Ovary (tissue), 9 donors: Measurements from ENCODE around the gene SULT1C3. TPM values are rescaled to one million over a fixed set of nuclear protein-coding genes. Genes with fewer than 3 reads are reported as not detected.

Source experiments
- DNase-seq, 5 donors: peaks; one replicate each; pipeline ENCODE4 v3.0.0-alpha.2; 2019 to 2020
- H3K27ac ChIP-seq, 2 donors: fragments of 200-600 bp; one replicate each; pipeline versions ENCODE4 v1.5.1 to v1.8.0; 2019 to 2022
- H3K27me3 ChIP-seq: fragments of 200-600 bp; one replicate; pipeline ENCODE4 v1.8.0; 2022
- H3K36me3 ChIP-seq: fragments of 200-600 bp; sonication (generic); one replicate; pipeline ENCODE4 v1.5.1; 2019
- H3K4me1 ChIP-seq: one replicate; pipeline ENCODE4 v1.8.1; 2013; ENCODE audit warnings: mild to moderate bottlenecking, moderate library complexity; ENCODE audit not compliant: insufficient read depth
- H3K4me3 ChIP-seq: fragments of 200-600 bp; sonication (generic); one replicate; pipeline ENCODE4 v1.5.1; 2017
- H3K9me3 ChIP-seq, 2 donors: fragments of 200-600 bp in 1 of 2; sonication (generic) in 1 of 2; one replicate each; pipeline versions ENCODE4 v1.5.1 to v1.8.1; 2013 to 2019; ENCODE audit warnings: mild to moderate bottlenecking in 1 of 2, moderate library complexity in 1 of 2
- CTCF ChIP-seq, 3 donors: fragments of 450-650 bp in 2 of 3; fragments of 200-600 bp in 1 of 3; IDR thresholded peaks; one replicate each; pipeline versions ENCODE4 v1.5.1 to v1.8.0; 2016 to 2022; ENCODE audit warnings: antibody characterized with exemption in 3 of 3, mild to moderate bottlenecking in 1 of 3
- EP300 ChIP-seq: sonication (generic); formaldehyde crosslinking; IDR thresholded peaks from one replicate; pipeline ENCODE4 v1.6.1; 2017; ENCODE audit warnings: antibody characterized with exemption
- POLR2A ChIP-seq: fragments of 450-650 bp; IDR thresholded peaks from one replicate; pipeline ENCODE4 v1.6.1; 2017; ENCODE audit warnings: antibody characterized with exemption, mild to moderate bottlenecking, moderate library complexity
- WGBS, 3 donors: extraction: QIAGEN DNeasy Blood & Tissue Kit in 1 of 3; methylation state at CpG; one replicate each; pipeline versions ENCODE4 v1.1.5 to v1.1.7; 2013 to 2017; 5-methylcytosine and 5-hydroxymethylcytosine counted together
- intact Hi-C, 4 donors: fragments of 100-400 bp; cut with DNase I; formaldehyde crosslinking; loops; one replicate each; pipeline versions ENCODE4 v1.11.0 to v1.15.1; 2022 to 2023
- polyA plus RNA-seq, 2 donors: library from polyadenylated mRNA; stranded (reverse); fragments of 200-250 nt in 1 of 2; fragments of 350-450 nt in 1 of 2; fragmentation: Illumina TruSeq in 1 of 2; extraction: RNeasy Lipid Tissue Mini Kit (QIAGEN cat#74804) in 1 of 2; gene quantifications; one replicate each; pipeline ENCODE4 v1.2.3, GENCODE V29; 2013 to 2014
- total RNA-seq, 7 donors: library from RNA; depleted of rRNA in 2 of 7; stranded (reverse); fragments of >200 nt in 2 of 7; fragmentation: NEBNext Ultra II Directional in 3 of 7; extraction: Animal tissue kit (Norgen Biotek cat#: 25700) in 3 of 7; gene quantifications; one replicate each; pipeline versions ENCODE4 v1.1.0 to v1.2.4, GENCODE V29; 2016 to 2023
- donor health status: DM: no; HTN: no; CAD: no; lungs with moderate emphysema.
- donor health status: DM: no; HTN: no; CAD: no.
- donor health status: Bipolar disorder and iron deficiency.
- donor health status: DM: yes; HTN: yes; CAD: no.
- donor health status: DM: no; HTN: no; CAD: no.
- donor health status: DM: yes; HTN: yes; CAD: no.

SULT1C3 gene
- total and polyA plus RNA-seq, 9 donors = not detected

GRCh38 chr2:108301558-108301957 lies 61.8 kb downstream of the SULT1C3 start:
- H3K4me1 ChIP-seq = no peaks in the 10 kb centered on the region
- H3K36me3 ChIP-seq = no peaks in the 10 kb centered on the region
- H3K4me3 ChIP-seq = no peak overlapping the region
- intact Hi-C loops = no loop called here
- no peak for TF ChIP-seq CTCF (IDR thresholded peaks at IDR 0.05)
- TF ChIP-seq EP300 = no peak
- TF ChIP-seq POLR2A = no peak
- DNase-seq = no peak
- 88 to 93% (median 89%) methylated on average over 7 of the region's 7 CpGs for WGBS, 3 donors
- no peaks in the 10 kb centered on the region for H3K9me3 ChIP-seq
- no peaks in the 10 kb centered on the region for H3K27me3 ChIP-seq
- H3K27ac ChIP-seq = no peak overlapping the region

- intact Hi-C loops = no loop called here
- TF ChIP-seq EP300 = no peak
- TF ChIP-seq CTCF (IDR thresholded peaks at IDR 0.05) = no peak
- no peak for TF ChIP-seq POLR2A
- no peak overlapping the region for H3K4me3 ChIP-seq
Measured at GRCh38 chr2:108304975-108305374, 65.2 kb downstream of the SULT1C3 start.

DNA sequence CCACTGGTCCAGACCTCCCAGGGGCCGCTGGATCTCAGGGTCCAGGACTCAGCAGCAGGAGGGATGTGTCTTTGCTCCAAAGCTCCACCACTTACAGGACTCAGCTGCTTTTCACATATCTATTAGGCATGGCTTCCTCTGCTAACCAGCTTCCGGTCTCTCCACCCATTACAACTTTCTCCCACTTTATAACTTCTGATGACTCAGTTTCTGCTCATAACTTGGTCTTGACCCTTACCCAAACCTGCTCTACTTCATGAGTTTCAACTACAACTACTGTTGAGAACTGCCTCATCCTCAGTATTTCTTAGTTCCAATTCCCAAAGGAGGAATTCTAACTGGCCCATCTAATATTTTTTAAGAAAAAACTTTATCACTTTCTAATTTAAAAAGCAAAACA lies 66.1 kb downstream of the SULT1C3 start:
- 87 to 92% (median 89%) methylated on average over 2 of the region's 2 CpGs for WGBS, 3 donors
- intact Hi-C loops = no loop called here

More at GRCh38 chr2:108304975-108305374, 65.2 kb downstream of the SULT1C3 start:
- 77 to 86% (median 81%) methylated on average over 2 of the region's 2 CpGs for WGBS, 3 donors
- Histone ChIP-seq H3K4me1 (no peaks in the 10 kb centered on the region), H3K27ac (no peak overlapping the region), H3K27me3 (no peaks in the 10 kb centered on the region), H3K36me3 (no peaks in the 10 kb centered on the region), H3K9me3 (no peaks in the 10 kb centered on the region)
- no peak for DNase-seq

DNA sequence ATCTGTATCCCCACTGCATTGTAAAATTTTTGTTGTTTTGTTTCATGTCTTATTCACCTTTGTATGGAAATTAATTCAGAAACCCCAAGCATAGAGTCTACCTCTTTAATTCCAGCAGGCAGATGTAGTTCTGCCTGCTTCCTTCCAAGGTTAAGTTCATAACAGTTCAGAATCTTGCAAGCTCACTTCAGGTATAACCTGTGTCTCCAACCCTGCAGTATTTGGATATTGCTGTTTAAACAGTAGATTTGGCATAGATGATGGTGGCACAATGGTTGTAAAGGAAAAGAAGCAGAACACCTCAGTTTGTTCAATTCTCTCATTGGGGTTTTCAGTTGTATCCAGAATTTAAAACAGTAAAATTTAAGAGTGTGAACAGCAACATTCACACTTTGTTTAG lies 70.1 kb downstream of the SULT1C3 start:
- H3K4me1 ChIP-seq = no peaks in the 10 kb centered on the region
- H3K4me3 ChIP-seq = no peak overlapping the region
- TF ChIP-seq EP300 (no peak), POLR2A (no peak), CTCF (IDR thresholded peaks at IDR 0.05) (no peak)
- H3K27ac ChIP-seq = no peak overlapping the region
- no peaks in the 10 kb centered on the region for H3K27me3 ChIP-seq
- no peak for DNase-seq
- intact Hi-C loops = no loop called here
- H3K9me3 ChIP-seq = no peaks in the 10 kb centered on the region
- H3K36me3 ChIP-seq = no peaks in the 10 kb centered on the region

More for the DNA sequence above, 66.1 kb downstream of the SULT1C3 start:
- H3K27me3 ChIP-seq = no peaks in the 10 kb centered on the region
- no peak for TF ChIP-seq CTCF (IDR thresholded peaks at IDR 0.05)
- no peak for TF ChIP-seq POLR2A
- no peak for TF ChIP-seq EP300
- DNase-seq = no peak
- H3K27ac ChIP-seq = no peak overlapping the region
- H3K9me3 ChIP-seq = no peaks in the 10 kb centered on the region
- H3K4me1 ChIP-seq = no peaks in the 10 kb centered on the region
- no peak overlapping the region for H3K4me3 ChIP-seq
- H3K36me3 ChIP-seq = no peaks in the 10 kb centered on the region

Other genes starting within 250 kb of the SULT1C3 start
- 1 to 10 TPM in 1 of 7 donors, under 1 TPM in 6; under 0.01 to 3.2 (median 0.40) TPM for gene SULT1C2, start 48.9 kb downstream of the SULT1C3 start, total RNA-seq
- gene SULT1C2, start 48.9 kb downstream of the SULT1C3 start, polyA plus RNA-seq = 1 to 10 TPM in 1 of 2 donors, under 1 TPM in 1; 0.06 to 1.9 TPM
- 10 to 100 TPM; 11.3 to 28.3 (median 14.5) TPM for gene SULT1C4, start 138.0 kb downstream of the SULT1C3 start, total RNA-seq
- gene SULT1C4, start 138.0 kb downstream of the SULT1C3 start, polyA plus RNA-seq = 10 to 100 TPM; 17.6 to 47.1 TPM
- 10 to 100 TPM; 34.2 to 53.0 (median 44.5) TPM for gene GCC2, start 209.2 kb downstream of the SULT1C3 start, total RNA-seq
- 10 to 100 TPM; 14.9 to 30.0 TPM for gene GCC2, start 209.2 kb downstream of the SULT1C3 start, polyA plus RNA-seq